Endothelial cell (in vitro differentiated cells): ENCODE measurements around the gene CACNA2D3. TPM values are rescaled to one million over a fixed set of nuclear protein-coding genes. Genes with fewer than 3 reads are reported as not detected.

Experiments used
- DNase-seq: peaks from one replicate; pipeline ENCODE4 v3.0.0; 2021; ENCODE audit warnings: low spot score
- H3K27ac Mint-ChIP-seq: one replicate; pipeline ENCODE4 v1.8.0; 2021; ENCODE audit warnings: mixed read lengths, inconsistent platforms; ENCODE audit not compliant: unreplicated experiment
- H3K27me3 Mint-ChIP-seq: one replicate; pipeline ENCODE4 v1.8.0; 2021; ENCODE audit warnings: mild to moderate bottlenecking, moderate library complexity, mixed read lengths, inconsistent platforms; ENCODE audit not compliant: unreplicated experiment
- H3K36me3 Mint-ChIP-seq: one replicate; pipeline ENCODE4 v1.8.0; 2021; ENCODE audit warnings: mild to moderate bottlenecking, low read depth, mixed read lengths, inconsistent platforms; ENCODE audit not compliant: unreplicated experiment
- H3K4me1 Mint-ChIP-seq: one replicate; pipeline ENCODE4 v1.8.0; 2021; ENCODE audit warnings: mild to moderate bottlenecking, mixed read lengths, inconsistent platforms; ENCODE audit not compliant: unreplicated experiment
- H3K4me3 Mint-ChIP-seq: one replicate; pipeline ENCODE4 v1.8.0; 2021; ENCODE audit warnings: mild to moderate bottlenecking, mixed read lengths, inconsistent platforms; ENCODE audit not compliant: unreplicated experiment
- H3K9me3 Mint-ChIP-seq: one replicate; pipeline ENCODE4 v1.8.0; 2021; ENCODE audit warnings: mixed read lengths, inconsistent platforms; ENCODE audit not compliant: unreplicated experiment
- total RNA-seq: library from RNA; stranded (reverse); fragmentation: NEBNext Ultra II Directional; extraction: Animal tissue kit (Norgen Biotek cat#: 25700); gene quantifications from one replicate; pipeline ENCODE4 v1.2.1, GENCODE V29; 2021; ENCODE audit not compliant: unreplicated experiment
- TF ChIP-seq, protein P1 (sequence below): fragments of 200-600 bp; sonication (generic); IDR thresholded peaks from one replicate; pipeline ENCODE4 v1.5.0; 2021; ENCODE audit warnings: antibody characterized with exemption; ENCODE audit not compliant: unreplicated experiment

Gene CACNA2D3
- total RNA-seq, 1 donor from 2014 or later: 0.46 TPM

DNA sequence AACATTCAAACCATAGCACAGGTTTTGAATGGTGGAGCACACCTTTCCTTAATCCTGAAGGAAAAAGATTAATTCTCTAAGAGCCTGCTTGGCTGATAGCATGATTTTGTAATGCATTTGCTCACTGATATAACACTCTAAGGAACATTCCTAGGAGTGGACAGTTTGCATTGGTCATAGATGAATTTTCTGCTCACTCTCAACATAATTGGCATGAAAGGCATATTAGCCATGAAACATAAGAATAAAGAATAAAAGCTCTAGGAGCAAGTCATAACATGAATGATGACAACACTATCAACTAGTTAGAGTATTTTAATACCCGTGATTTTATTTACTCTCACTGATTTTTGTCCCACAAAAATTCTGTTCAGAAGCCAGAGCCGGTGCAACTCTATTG lies 839.8 kb downstream of the CACNA2D3 start:
- TF ChIP-seq, protein P1, sequence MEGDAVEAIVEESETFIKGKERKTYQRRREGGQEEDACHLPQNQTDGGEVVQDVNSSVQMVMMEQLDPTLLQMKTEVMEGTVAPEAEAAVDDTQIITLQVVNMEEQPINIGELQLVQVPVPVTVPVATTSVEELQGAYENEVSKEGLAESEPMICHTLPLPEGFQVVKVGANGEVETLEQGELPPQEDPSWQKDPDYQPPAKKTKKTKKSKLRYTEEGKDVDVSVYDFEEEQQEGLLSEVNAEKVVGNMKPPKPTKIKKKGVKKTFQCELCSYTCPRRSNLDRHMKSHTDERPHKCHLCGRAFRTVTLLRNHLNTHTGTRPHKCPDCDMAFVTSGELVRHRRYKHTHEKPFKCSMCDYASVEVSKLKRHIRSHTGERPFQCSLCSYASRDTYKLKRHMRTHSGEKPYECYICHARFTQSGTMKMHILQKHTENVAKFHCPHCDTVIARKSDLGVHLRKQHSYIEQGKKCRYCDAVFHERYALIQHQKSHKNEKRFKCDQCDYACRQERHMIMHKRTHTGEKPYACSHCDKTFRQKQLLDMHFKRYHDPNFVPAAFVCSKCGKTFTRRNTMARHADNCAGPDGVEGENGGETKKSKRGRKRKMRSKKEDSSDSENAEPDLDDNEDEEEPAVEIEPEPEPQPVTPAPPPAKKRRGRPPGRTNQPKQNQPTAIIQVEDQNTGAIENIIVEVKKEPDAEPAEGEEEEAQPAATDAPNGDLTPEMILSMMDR: no peak
- H3K27me3 Mint-ChIP-seq: no peaks in the 10 kb centered on the region
- no peak overlapping the region for H3K4me3 Mint-ChIP-seq
- H3K27ac Mint-ChIP-seq: no peak overlapping the region
- DNase-seq: no peak
- H3K36me3 Mint-ChIP-seq: no peaks in the 10 kb centered on the region
- peaks cover 26% of the 10 kb centered on the region for H3K4me1 Mint-ChIP-seq
- H3K9me3 Mint-ChIP-seq: no peaks in the 10 kb centered on the region

DNA sequence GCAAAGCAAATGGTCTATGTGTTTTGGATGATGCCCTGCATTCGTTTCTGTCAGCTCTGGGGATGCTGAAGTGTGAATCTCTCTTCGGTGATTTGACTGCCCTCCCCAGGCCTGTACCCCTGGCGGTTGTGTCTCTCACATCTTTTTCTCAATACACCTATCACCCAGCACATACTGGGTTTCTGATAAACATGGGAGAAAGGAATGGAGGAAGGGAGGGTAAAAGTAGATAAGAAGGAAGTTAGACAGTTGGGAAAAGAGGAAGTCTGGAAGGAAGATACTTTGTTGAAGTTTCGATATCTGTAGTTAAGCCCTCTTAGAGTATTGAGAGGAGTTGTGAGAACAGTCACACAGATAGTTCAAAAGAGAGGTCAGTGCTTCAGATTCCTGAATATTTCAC lies 841.3 kb downstream of the CACNA2D3 start:
- H3K9me3 Mint-ChIP-seq: no peaks in the 10 kb centered on the region
- TF ChIP-seq, protein P1: no peak
- no peak overlapping the region for H3K27ac Mint-ChIP-seq
- no peak overlapping the region for H3K4me3 Mint-ChIP-seq
- H3K36me3 Mint-ChIP-seq: no peaks in the 10 kb centered on the region
- DNase-seq: no peak
- H3K27me3 Mint-ChIP-seq: no peaks in the 10 kb centered on the region
- H3K4me1 Mint-ChIP-seq: peaks cover 29% of the 10 kb centered on the region

DNA sequence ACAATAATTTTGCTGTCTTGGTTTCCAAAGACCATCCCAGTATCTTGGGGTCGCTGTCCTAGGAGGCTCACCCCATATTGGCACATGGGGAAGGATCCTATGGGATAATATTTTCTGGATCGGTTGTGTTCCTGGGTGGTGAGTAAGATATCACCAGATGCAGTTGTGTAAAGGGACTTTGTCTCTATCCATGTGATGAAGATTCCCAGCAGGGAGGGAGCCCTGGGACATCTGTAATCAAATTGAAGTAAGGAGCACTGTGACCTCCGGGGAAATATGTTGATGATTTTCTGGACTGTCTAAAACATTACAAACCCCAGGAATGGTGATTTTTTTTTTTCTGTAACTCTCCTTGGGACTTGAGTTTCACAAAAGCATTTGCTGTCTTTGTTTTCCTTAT lies 841.7 kb downstream of the CACNA2D3 start:
- Mint-ChIP-seq H3K4me3 (no peak overlapping the region), H3K4me1 (peaks cover 29% of the 10 kb centered on the region), H3K27ac (no peak overlapping the region), H3K9me3 (no peaks in the 10 kb centered on the region), H3K36me3 (no peaks in the 10 kb centered on the region), H3K27me3 (no peaks in the 10 kb centered on the region)
- no peak for DNase-seq
- TF ChIP-seq, protein P1: no peak

DNA sequence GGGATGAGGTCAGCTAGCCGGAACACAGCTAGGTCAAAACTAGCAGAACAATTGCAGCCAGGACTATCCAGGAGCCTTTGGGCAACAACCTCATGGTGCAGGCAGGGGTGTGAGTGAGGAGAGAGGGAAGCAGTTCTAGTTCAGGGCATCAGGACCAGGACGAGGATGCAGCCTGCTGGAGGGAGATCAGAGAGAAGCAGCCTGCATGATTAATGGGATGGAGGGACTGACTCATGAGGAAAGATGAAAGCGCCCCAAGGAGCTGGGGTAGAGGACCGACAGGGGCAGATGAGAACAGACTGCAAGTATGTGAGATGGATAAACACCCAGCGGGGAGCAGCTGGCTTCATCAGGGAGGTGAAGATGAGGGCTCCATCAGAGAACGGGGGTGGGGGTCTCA lies 843.4 kb downstream of the CACNA2D3 start:
- H3K9me3 Mint-ChIP-seq: no peaks in the 10 kb centered on the region

DNA sequence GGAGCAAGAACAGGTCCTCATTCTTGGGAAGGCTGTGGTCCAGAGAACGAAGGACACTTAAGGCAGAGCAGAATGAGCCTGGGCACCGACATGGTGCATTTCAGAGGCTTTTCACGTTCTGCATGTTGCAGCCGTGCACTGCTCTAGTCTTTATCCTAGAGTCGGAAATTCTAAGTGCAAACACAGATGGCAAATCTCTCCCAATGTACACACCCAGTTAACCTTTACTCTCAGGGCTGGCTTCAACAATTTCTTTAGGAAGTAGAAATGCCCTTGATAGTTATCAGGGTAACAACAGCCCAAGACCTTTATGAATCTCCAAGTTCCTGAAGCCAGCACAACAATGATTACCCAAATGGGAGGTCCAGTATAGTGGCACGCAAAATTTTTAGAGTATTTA lies 844.6 kb downstream of the CACNA2D3 start:
- Mint-ChIP-seq H3K4me3 (no peak overlapping the region), H3K9me3 (no peaks in the 10 kb centered on the region), H3K27me3 (no peaks in the 10 kb centered on the region)

More for the DNA sequence above, 843.4 kb downstream of the CACNA2D3 start:
- TF ChIP-seq, protein P1: no peak
- Mint-ChIP-seq H3K4me3 (no peak overlapping the region), H3K4me1 (peaks cover 31% of the 10 kb centered on the region), H3K27me3 (no peaks in the 10 kb centered on the region), H3K36me3 (no peaks in the 10 kb centered on the region), H3K27ac (no peak overlapping the region)
- DNase-seq: no peak

More for the DNA sequence above, 844.6 kb downstream of the CACNA2D3 start:
- Mint-ChIP-seq H3K36me3 (no peaks in the 10 kb centered on the region), H3K27ac (no peak overlapping the region), H3K4me1 (peaks cover 33% of the 10 kb centered on the region)
- TF ChIP-seq, protein P1: no peak
- no peak for DNase-seq
